Mucosa of descending colon (tissue), 3 donors: ENCODE measurements around the gene HPSE2. TPM values are rescaled to one million over a fixed set of nuclear protein-coding genes. Genes with fewer than 3 reads are reported as not detected.

Experiments used
- ATAC-seq: fragments of 200-7000 bp; cut with Tn5 transposase; one replicate; pipeline ENCODE4 v1.9.1; 2020; ENCODE audit warnings: mild to moderate bottlenecking, moderate library complexity
- DNase-seq, 3 donors: peaks; one replicate each; pipeline ENCODE4 v3.0.0-alpha.2; 2020
- H3K36me3 ChIP-seq: fragments of 200-600 bp; one replicate; pipeline ENCODE4 v1.8.0; 2021; ENCODE audit warnings: low read depth, mild to moderate bottlenecking
- H3K4me1 ChIP-seq: fragments of 200-600 bp; one replicate; pipeline ENCODE4 v1.8.0; 2021; ENCODE audit warnings: low read depth, mild to moderate bottlenecking
- H3K4me3 ChIP-seq: fragments of 200-600 bp; one replicate; pipeline ENCODE4 v1.8.0; 2021; ENCODE audit warnings: mild to moderate bottlenecking
- H3K9me3 ChIP-seq: fragments of 200-600 bp; one replicate; pipeline ENCODE4 v1.8.0; 2021; ENCODE audit warnings: mild to moderate bottlenecking
- CTCF ChIP-seq: fragments of 200-600 bp; IDR thresholded peaks from one replicate; pipeline ENCODE4 v1.8.0; 2022; ENCODE audit warnings: antibody characterized with exemption, mild to moderate bottlenecking
- intact Hi-C, 2 donors: fragments of 100-400 bp; cut with DNase I in 1 of 2; cut with micrococcal nuclease in 1 of 2; formaldehyde crosslinking; loops; one replicate each; pipeline versions ENCODE4 v1.11.0 to v1.11.1; 2022; cut with DNase I, micrococcal nuclease
- total RNA-seq, 3 donors: library from RNA; stranded (reverse); fragmentation: NEBNext Ultra II Directional in 2 of 3; extraction: Animal tissue kit (Norgen Biotek cat#: 25700) in 2 of 3; gene quantifications; one replicate each; pipeline versions ENCODE4 v1.2.1 to v1.2.4, GENCODE V29; 2021 to 2023
- donor health status: DM: no; HTN: no; CAD: no; lungs with moderate emphysema.
- donor health status: DM: no; HTN: no; CAD: no.
- donor health status: DM: no; HTN: yes; CAD: no.

Gene HPSE2
- total RNA-seq, 3 donors from 2014 or later, result 1.3 to 3.7 (median 2.4) TPM

GRCh38 chr10:98920360-98920759, 315.3 kb downstream of the HPSE2 start:
- Histone ChIP-seq H3K9me3 (no peaks in the 10 kb centered on the region), H3K4me3 (no peak overlapping the region), H3K4me1 (no peaks in the 10 kb centered on the region), H3K36me3 (no peaks in the 10 kb centered on the region)
- ATAC-seq, result no peak
- TF ChIP-seq CTCF, result no peak
- intact Hi-C loops, result no loop called here
- no peak for DNase-seq

GRCh38 chr10:98919899-98920298, 315.8 kb downstream of the HPSE2 start:
- Histone ChIP-seq H3K4me1 (no peaks in the 10 kb centered on the region), H3K9me3 (no peaks in the 10 kb centered on the region), H3K36me3 (no peaks in the 10 kb centered on the region), H3K4me3 (no peak overlapping the region)
- ATAC-seq (no peak), DNase-seq (no peak)
- intact Hi-C loops, result no loop called here
- TF ChIP-seq CTCF, result no peak

GRCh38 chr10:98917828-98918227, 317.8 kb downstream of the HPSE2 start:
- Histone ChIP-seq H3K9me3 (no peaks in the 10 kb centered on the region), H3K4me1 (no peaks in the 10 kb centered on the region), H3K36me3 (no peaks in the 10 kb centered on the region), H3K4me3 (no peak overlapping the region)
- TF ChIP-seq CTCF, result no peak
- DNase-seq (no peak), ATAC-seq (no peak)
- intact Hi-C loops, result no loop called here

- Histone ChIP-seq H3K9me3 (no peaks in the 10 kb centered on the region), H3K36me3 (no peaks in the 10 kb centered on the region), H3K4me3 (no peak overlapping the region), H3K4me1 (no peaks in the 10 kb centered on the region)
- TF ChIP-seq CTCF, result no peak
- intact Hi-C loops, result no loop called here
- no peak for DNase-seq
- ATAC-seq, result no peak
These were observed 319.0 kb downstream of the HPSE2 start for GRCh38 chr10:98916526-98917125.

- no peaks in the 10 kb centered on the region for H3K9me3 ChIP-seq
- H3K4me1 ChIP-seq, result no peaks in the 10 kb centered on the region
- intact Hi-C loops, result no loop called here
- no peak for TF ChIP-seq CTCF
- no peak for DNase-seq
- H3K4me3 ChIP-seq, result no peak overlapping the region
- ATAC-seq, result no peak
- no peaks in the 10 kb centered on the region for H3K36me3 ChIP-seq
These were observed 319.7 kb downstream of the HPSE2 start for GRCh38 chr10:98915911-98916310.

- no peaks in the 10 kb centered on the region for H3K36me3 ChIP-seq
- H3K9me3 ChIP-seq, result no peaks in the 10 kb centered on the region
- TF ChIP-seq CTCF, result no peak
- no peaks in the 10 kb centered on the region for H3K4me1 ChIP-seq
- DNase-seq (no peak), ATAC-seq (no peak)
- no peak overlapping the region for H3K4me3 ChIP-seq
- intact Hi-C loops, result no loop called here
These were observed 325.1 kb downstream of the HPSE2 start for GRCh38 chr10:98910546-98910945.
